Measurements from ENCODE around the gene M6PR.

The M6PR gene

DNA sequence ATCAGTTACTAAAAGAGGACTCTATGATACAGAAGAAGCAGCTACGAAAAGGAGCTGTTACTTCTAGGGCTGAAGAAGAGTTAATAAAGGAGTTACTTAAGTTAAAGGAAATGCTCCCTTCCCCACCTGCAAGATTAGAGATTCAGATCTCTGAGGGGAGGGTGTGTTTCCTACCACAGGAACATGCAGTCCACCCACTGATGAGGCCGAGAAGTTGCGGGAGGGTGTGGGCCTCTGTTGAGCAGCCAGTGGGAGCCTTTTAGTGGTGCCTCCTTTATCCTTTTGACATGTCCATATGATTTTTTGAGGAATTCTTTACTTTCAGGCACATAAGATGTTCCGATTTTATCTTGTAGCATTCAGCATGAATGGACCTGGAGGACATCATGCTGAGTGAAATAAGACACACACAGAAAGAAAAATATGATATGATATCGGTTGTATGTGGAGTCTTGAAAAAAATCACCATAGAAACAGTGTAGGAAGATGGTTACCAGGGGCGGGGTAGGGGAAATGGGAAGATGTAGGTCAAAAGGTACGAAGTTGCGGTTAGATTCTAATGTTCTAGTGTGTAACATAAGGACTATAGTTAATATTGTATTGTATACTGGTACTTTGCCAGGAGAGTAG lies 4.4 kb upstream of the M6PR start:
- DNase-seq (ENCODE audit: low spot score) = no peak
- TF ChIP-seq, protein P1, sequence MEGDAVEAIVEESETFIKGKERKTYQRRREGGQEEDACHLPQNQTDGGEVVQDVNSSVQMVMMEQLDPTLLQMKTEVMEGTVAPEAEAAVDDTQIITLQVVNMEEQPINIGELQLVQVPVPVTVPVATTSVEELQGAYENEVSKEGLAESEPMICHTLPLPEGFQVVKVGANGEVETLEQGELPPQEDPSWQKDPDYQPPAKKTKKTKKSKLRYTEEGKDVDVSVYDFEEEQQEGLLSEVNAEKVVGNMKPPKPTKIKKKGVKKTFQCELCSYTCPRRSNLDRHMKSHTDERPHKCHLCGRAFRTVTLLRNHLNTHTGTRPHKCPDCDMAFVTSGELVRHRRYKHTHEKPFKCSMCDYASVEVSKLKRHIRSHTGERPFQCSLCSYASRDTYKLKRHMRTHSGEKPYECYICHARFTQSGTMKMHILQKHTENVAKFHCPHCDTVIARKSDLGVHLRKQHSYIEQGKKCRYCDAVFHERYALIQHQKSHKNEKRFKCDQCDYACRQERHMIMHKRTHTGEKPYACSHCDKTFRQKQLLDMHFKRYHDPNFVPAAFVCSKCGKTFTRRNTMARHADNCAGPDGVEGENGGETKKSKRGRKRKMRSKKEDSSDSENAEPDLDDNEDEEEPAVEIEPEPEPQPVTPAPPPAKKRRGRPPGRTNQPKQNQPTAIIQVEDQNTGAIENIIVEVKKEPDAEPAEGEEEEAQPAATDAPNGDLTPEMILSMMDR (IDR thresholded peaks at IDR 0.05; ENCODE audit: extremely low read depth, insufficient read depth, missing control alignments) = no peak

DNA sequence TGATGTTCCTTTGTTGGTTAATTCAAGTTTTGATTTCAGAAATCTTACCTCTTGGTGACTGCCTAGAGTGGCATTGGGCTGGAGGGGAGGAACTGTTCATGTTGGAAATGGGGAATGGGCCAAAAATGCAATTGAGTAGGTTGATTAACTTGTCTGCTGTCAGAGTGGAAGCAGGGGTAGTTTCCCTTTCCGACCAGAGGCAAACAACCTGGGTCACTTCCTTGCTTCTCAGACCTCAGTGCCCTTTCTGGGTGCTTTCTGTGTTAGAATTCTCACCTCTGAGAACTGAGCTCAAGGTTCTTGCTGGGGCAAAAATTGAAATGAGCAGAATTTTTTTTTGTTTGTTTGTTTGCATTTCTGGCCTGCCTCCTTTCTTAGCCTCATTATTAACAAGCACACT lies 2.3 kb upstream of the M6PR start:
- no peak for DNase-seq (ENCODE audit: low spot score)
- TF ChIP-seq, protein P1 (IDR thresholded peaks at IDR 0.05; ENCODE audit: extremely low read depth, insufficient read depth, missing control alignments) = no peak
- in situ Hi-C loops (cut with MboI; ENCODE audit: low pct_unique_long_range_greater_than_20kb, low sequenced_read_pairs, unreplicated experiment) = no loop called here

More for the DNA sequence above, 4.4 kb upstream of the M6PR start:
- in situ Hi-C loops (cut with MboI; ENCODE audit: low pct_unique_long_range_greater_than_20kb, low sequenced_read_pairs, unreplicated experiment) = no loop called here

DNA sequence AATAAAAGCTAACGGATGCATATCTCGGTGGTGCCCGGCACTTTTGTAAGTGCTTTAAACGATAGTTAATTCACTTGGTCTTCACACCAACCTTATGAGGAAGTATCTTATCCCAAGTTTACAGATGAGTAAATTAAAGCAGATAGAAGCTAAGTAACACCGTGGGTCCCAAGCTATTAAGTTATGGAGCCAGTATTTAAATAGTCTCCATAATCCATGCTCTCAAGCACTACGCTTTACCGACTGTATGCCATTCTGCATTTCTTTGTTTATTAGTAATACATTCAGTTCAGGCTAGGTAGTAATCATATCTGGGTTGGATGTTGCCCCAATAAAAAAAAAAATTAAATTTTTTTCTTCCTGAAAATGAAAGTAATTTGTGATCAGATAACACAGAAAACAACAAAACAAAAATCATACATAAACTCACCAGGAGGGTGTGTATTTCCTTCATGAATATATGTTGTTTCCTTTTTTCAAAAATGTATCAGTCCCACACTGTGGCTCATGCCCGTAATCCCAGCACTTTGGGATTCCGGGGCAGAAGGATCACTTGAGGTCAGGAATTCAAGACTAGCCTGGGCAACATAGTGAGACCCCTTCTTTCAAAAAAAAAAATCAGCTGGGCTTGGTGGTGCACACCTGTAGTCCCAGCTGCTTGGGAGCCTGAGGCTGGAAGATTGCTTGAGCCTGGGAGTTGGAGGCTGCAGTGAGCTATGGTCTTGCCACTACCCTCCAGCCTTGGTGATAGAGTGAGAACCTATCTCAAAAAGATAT lies 1.4 kb upstream of the M6PR start:
- TF ChIP-seq, protein P1 (IDR thresholded peaks at IDR 0.05; ENCODE audit: extremely low read depth, insufficient read depth, missing control alignments) = no peak
- DNase-seq (ENCODE audit: low spot score) = peak; percentile 23
- in situ Hi-C loops (cut with MboI; ENCODE audit: low pct_unique_long_range_greater_than_20kb, low sequenced_read_pairs, unreplicated experiment) = no loop called here

DNA sequence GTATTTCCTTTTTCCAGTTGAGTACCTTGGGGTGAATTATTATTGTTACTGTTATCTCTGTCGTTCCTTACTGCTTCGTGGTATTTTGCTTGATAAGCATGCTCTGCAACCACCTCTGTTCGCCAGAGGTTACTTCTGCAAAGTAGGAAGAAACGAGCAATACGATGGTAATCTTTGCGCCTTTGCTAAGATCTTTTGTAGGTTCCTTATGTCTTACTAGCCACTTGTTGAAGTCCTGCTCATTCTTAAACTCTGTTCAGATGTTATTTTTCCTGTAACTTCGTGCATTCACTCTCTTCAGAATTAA lies 729 bp upstream of the M6PR start:
- in situ Hi-C loops (cut with MboI; ENCODE audit: low pct_unique_long_range_greater_than_20kb, low sequenced_read_pairs, unreplicated experiment) = no loop called here
- TF ChIP-seq, protein P1 (IDR thresholded peaks at IDR 0.05; ENCODE audit: extremely low read depth, insufficient read depth, missing control alignments) = no peak
- DNase-seq (ENCODE audit: low spot score) = no peak

DNA sequence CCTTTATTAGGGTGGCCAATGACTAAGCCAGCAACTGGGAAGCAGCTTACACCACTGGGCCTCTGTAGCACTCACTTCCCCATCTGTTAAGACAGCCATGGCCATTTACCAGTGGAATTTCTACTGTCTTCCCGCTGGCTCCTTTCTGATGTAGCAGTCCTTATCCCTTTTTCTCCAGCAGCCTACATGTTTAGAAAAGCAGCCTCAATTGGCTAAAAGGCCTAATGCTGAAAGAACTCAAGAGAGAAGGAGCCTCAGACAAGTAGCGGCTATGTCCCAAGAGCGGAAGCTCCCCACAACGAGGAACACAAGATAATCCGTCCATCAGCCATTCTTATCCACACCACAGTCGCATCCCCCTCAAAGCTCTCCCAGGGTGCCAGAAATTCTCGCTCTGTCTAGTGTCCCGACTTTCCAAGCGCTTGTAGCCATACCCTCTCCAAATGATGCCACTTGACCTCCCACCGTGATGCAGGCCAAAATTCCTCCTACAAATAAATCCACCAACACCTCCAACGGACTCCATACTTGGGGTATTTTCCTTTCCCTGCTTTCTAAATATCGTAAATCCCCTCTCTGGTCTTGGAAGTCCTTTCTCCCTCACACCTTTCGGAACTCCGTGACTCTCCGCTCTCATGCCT lies 624 bp downstream of the M6PR start:
- TF ChIP-seq, protein P1 (IDR thresholded peaks at IDR 0.05; ENCODE audit: extremely low read depth, insufficient read depth, missing control alignments) = no peak
- in situ Hi-C loops (cut with MboI; ENCODE audit: low pct_unique_long_range_greater_than_20kb, low sequenced_read_pairs, unreplicated experiment) = no loop called here
- DNase-seq (ENCODE audit: low spot score) = no peak

DNA sequence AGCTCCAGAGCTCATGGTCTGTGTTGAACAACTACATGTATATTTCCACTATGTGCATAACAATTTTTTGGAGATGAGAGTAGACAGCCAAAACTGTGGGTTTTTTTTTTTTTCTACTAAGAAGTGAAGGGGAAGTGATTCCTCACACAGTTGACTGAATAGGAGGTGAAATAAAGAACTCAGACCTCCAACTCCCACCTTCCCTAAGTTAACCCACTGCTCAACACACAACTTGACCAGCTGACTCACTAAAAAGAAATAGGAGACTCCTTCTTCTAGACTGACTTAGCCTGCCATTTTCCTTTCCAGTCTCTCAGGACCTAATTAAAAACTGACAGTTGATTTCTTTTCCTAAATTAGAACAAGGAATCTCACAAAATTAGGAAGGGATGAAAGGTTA lies 1.7 kb downstream of the M6PR start:
- TF ChIP-seq, protein P1 (IDR thresholded peaks at IDR 0.05; ENCODE audit: extremely low read depth, insufficient read depth, missing control alignments) = no peak

More for the DNA sequence above, 1.7 kb downstream of the M6PR start:
- in situ Hi-C loops (cut with MboI; ENCODE audit: low pct_unique_long_range_greater_than_20kb, low sequenced_read_pairs, unreplicated experiment) = no loop called here
- no peak for DNase-seq (ENCODE audit: low spot score)

All from GM13977 (cell line).